PC-3 (cell line): ENCODE measurements around the gene SLC24A3. TPM values are rescaled to one million over a fixed set of nuclear protein-coding genes. Genes with fewer than 3 reads are reported as not detected.

ENCODE experiments used
- ATAC-seq: fragments of 200-7000 bp; cut with Tn5 transposase; 2 replicates; pipeline ENCODE4 v1.9.1; 2020; ENCODE audit warnings: mild to moderate bottlenecking, moderate library complexity
- BruUV-seq: library from RNA; stranded (reverse); fragments of 400-500 nt; replicated peaks from 2 replicates; lab custom pipeline; 2021; lab: Mats Ljungman, UMichigan
- CTCF ChIA-PET: fragments of 300-600 bp; sonication (Branson Sonifier 250); formaldehyde crosslinking; loops from one replicate; lab custom pipeline; 2022; ENCODE audit warnings: antibody characterized with exemption; lab: Charles Lee
- POLR2A ChIA-PET: fragments of 300-600 bp; sonication (Branson Sonifier 250); formaldehyde crosslinking; loops from one replicate; lab custom pipeline; 2022; ENCODE audit warnings: antibody characterized with exemption; ENCODE audit not compliant: unreplicated experiment; lab: Charles Lee
- DNase-seq: peaks from one replicate; pipeline ENCODE4 v3.0.0-alpha.2; 2015
- H2AFZ ChIP-seq: fragments of 300-600 bp; sonication (generic); 2 replicates; pipeline ENCODE4 v1.6.0; 2016; ENCODE audit warnings: antibody characterized with exemption, low read length
- H3F3A ChIP-seq: fragments of 300-600 bp; sonication (generic); one replicate; pipeline ENCODE4 v1.6.0; 2017; ENCODE audit warnings: antibody characterized with exemption, low read length, control low read depth, mild to moderate bottlenecking; ENCODE audit not compliant: unreplicated experiment
- H3K27ac ChIP-seq: fragments of 300-600 bp; sonication (generic); 2 replicates; pipeline ENCODE4 v1.5.1; 2016; ENCODE audit warnings: mild to moderate bottlenecking, low read length
- H3K27me3 ChIP-seq: fragments of 300-600 bp; sonication (generic); 2 replicates; pipeline ENCODE4 v1.6.1; 2016; ENCODE audit warnings: low read length, mixed read lengths
- H3K36me3 ChIP-seq: fragments of 300-600 bp; sonication (generic); 2 replicates; pipeline ENCODE4 v1.6.1; 2016; ENCODE audit warnings: low read depth, mixed run types, low read length, mixed read lengths
- H3K4me1 ChIP-seq: fragments of 300-600 bp; sonication (generic); 2 replicates; pipeline ENCODE4 v1.5.1; 2016; ENCODE audit warnings: low read length; ENCODE audit not compliant: insufficient read depth
- H3K4me2 ChIP-seq: fragments of 300-600 bp; sonication (generic); 2 replicates; pipeline ENCODE4 v1.6.0; 2016; ENCODE audit warnings: low read length
- H3K4me3 ChIP-seq: fragments of 300-600 bp; sonication (generic); 2 replicates; pipeline ENCODE4 v1.5.1; 2016; ENCODE audit warnings: mild to moderate bottlenecking, low read length, mixed read lengths
- H3K79me2 ChIP-seq: fragments of 300-600 bp; sonication (generic); 2 replicates; pipeline ENCODE4 v1.6.1; 2017; ENCODE audit warnings: low read length, mixed read lengths
- H3K9ac ChIP-seq: fragments of 300-600 bp; sonication (generic); 2 replicates; pipeline ENCODE4 v1.6.0; 2016; ENCODE audit warnings: mild to moderate bottlenecking, low read length
- H3K9me2 ChIP-seq: fragments of 300-600 bp; sonication (generic); replicated peaks from 2 replicates; pipeline ENCODE4 v1.6.1; 2016; ENCODE audit warnings: mixed run types, low read length, mixed read lengths
- H3K9me3 ChIP-seq: fragments of 300-600 bp; sonication (generic); 2 replicates; pipeline ENCODE4 v1.6.1; 2016; ENCODE audit warnings: low read length, mixed read lengths
- H4K20me1 ChIP-seq: fragments of 300-600 bp; sonication (generic); 2 replicates; pipeline ENCODE4 v1.6.1; 2016; ENCODE audit warnings: low read length, mixed read lengths
- CTCF ChIP-seq: fragments of 300-600 bp; sonication (generic); conservative IDR thresholded peaks from 2 replicates; pipeline ENCODE4 v1.5.1; 2017; ENCODE audit warnings: antibody characterized with exemption, low read depth, mild to moderate bottlenecking, low read length
- EZH2 ChIP-seq: fragments of 300-600 bp; sonication (generic); IDR thresholded peaks from one replicate; pipeline ENCODE4 v1.6.1; 2017; ENCODE audit warnings: antibody characterized with exemption, mild to moderate bottlenecking, low read length; ENCODE audit not compliant: unreplicated experiment
- EZH2phosphoT487 ChIP-seq: fragments of 300-600 bp; sonication (generic); IDR thresholded peaks from 2 replicates; pipeline ENCODE4 v1.6.1; 2018; ENCODE audit warnings: mild to moderate bottlenecking, antibody characterized with exemption, low read length, borderline replicate concordance
- intact Hi-C: fragments of 100-400 bp; cut with micrococcal nuclease; formaldehyde crosslinking; loops from 2 replicates; pipeline ENCODE4 v1.9.0; 2023
- total RNA-seq: library from RNA; depleted of rRNA; stranded (reverse); fragments of >200 nt; gene quantifications from 2 replicates; pipeline ENCODE4 v1.2.3, GENCODE V29; 2014

SLC24A3 gene
- total RNA-seq, 1 experiment from 2014 or later = 0.11 TPM

- Histone ChIP-seq H3K4me1 (peaks cover 40% of the 10 kb centered on the region), H3K4me2 (no peak overlapping the region), H3K27me3 (no peaks in the 10 kb centered on the region), H3F3A (no peaks in the 10 kb centered on the region), H3K36me3 (no peaks in the 10 kb centered on the region), H3K79me2 (no peaks in the 10 kb centered on the region), H3K9me3 (no peaks in the 10 kb centered on the region), H2AFZ (no peak overlapping the region), H4K20me1 (no peaks in the 10 kb centered on the region), H3K4me3 (no peak overlapping the region), H3K9me2 (no peaks in the 10 kb centered on the region), H3K27ac (no peak overlapping the region), H3K9ac (no peak overlapping the region)
- CTCF ChIA-PET = no interaction called here
- ATAC-seq = no peak
- no peak for DNase-seq
- TF ChIP-seq EZH2phosphoT487 = no peak
- TF ChIP-seq CTCF = no peak
- TF ChIP-seq EZH2 = no peak
- intact Hi-C loops = no loop called here
- POLR2A ChIA-PET = no interaction called here
- no TSS peak for BruUV-seq
Observed at GRCh38 chr20:19740512-19740911, 528.1 kb downstream of the SLC24A3 start.

GRCh38 chr20:19741924-19742323, 529.5 kb downstream of the SLC24A3 start:
- Histone ChIP-seq H3K4me2 (no peak overlapping the region), H3K79me2 (no peaks in the 10 kb centered on the region), H3K27ac (no peak overlapping the region), H3K4me3 (no peak overlapping the region), H3K9me2 (no peaks in the 10 kb centered on the region), H3K9me3 (no peaks in the 10 kb centered on the region), H3K9ac (no peak overlapping the region), H3K4me1 (peaks cover 27% of the 10 kb centered on the region), H3F3A (no peaks in the 10 kb centered on the region), H2AFZ (no peak overlapping the region), H4K20me1 (no peaks in the 10 kb centered on the region), H3K27me3 (no peaks in the 10 kb centered on the region), H3K36me3 (no peaks in the 10 kb centered on the region)
- ATAC-seq (no peak), DNase-seq (no peak)
- intact Hi-C loops = no loop called here
- no TSS peak for BruUV-seq
- CTCF ChIA-PET = no interaction called here
- POLR2A ChIA-PET = no interaction called here
- no peak for TF ChIP-seq EZH2
- no peak for TF ChIP-seq EZH2phosphoT487
- no peak for TF ChIP-seq CTCF

GRCh38 chr20:19742974-19743639, 530.7 kb downstream of the SLC24A3 start:
- CTCF ChIA-PET = no interaction called here
- Histone ChIP-seq H3K4me2 (no peak overlapping the region), H3F3A (no peaks in the 10 kb centered on the region), H3K9ac (no peak overlapping the region), H3K36me3 (no peaks in the 10 kb centered on the region), H3K4me1 (peaks cover 15% of the 10 kb centered on the region), H3K27ac (no peak overlapping the region), H4K20me1 (no peaks in the 10 kb centered on the region), H3K27me3 (no peaks in the 10 kb centered on the region), H3K9me3 (no peaks in the 10 kb centered on the region), H2AFZ (no peak overlapping the region), H3K79me2 (no peaks in the 10 kb centered on the region), H3K4me3 (no peak overlapping the region), H3K9me2 (no peaks in the 10 kb centered on the region)
- no peak for TF ChIP-seq EZH2
- TF ChIP-seq EZH2phosphoT487 = no peak
- TF ChIP-seq CTCF = no peak
- intact Hi-C loops = no loop called here
- ATAC-seq (no peak), DNase-seq (no peak)
- no TSS peak for BruUV-seq
- POLR2A ChIA-PET = no interaction called here
